Kidney epithelial cell (primary cell): ENCODE measurements around the gene ADARB1. TPM values are rescaled to one million over a fixed set of nuclear protein-coding genes. Genes with fewer than 3 reads are reported as not detected.
A peak's percentile ranks its signal among the peaks of the same experiment; 100 is the strongest.

ENCODE experiments used
- DNase-seq: peaks from one replicate; pipeline ENCODE4 v3.0.0-alpha.2; 2010; ENCODE audit warnings: low read depth
- H3K27me3 ChIP-seq: 2 replicates; pipeline ENCODE4 v1.6.0; 2011; ENCODE audit warnings: low read length; ENCODE audit not compliant: control insufficient read depth, insufficient read depth
- H3K36me3 ChIP-seq: 2 replicates; pipeline ENCODE4 v1.5.1; 2011; ENCODE audit warnings: low read length; ENCODE audit not compliant: control insufficient read depth, insufficient read depth
- H3K4me3 ChIP-seq: 2 replicates; pipeline ENCODE4 v1.5.1; 2011; ENCODE audit warnings: low read depth, mild to moderate bottlenecking, control low read depth, low read length
- CTCF ChIP-seq: IDR thresholded peaks from 2 replicates; pipeline ENCODE4 v1.5.1; 2011; ENCODE audit warnings: mild to moderate bottlenecking, moderate library complexity, low read length, control low read depth, inconsistent platforms; ENCODE audit not compliant: insufficient read depth, poor library complexity, severe bottlenecking
- total RNA-seq: library from RNA; depleted of rRNA; stranded (reverse); fragments of >200 nt; gene quantifications from 2 replicates; pipeline ENCODE4 v1.2.3, GENCODE V29; 2015

The ADARB1 gene
- total RNA-seq, 1 donor from 2014 or later = 6.9 TPM

GRCh38 chr21:45069711-45070110 lies 4.7 kb upstream of the ADARB1 start:
- Histone ChIP-seq H3K4me3 (no peak overlapping the region), H3K27me3 (no peaks in the 10 kb centered on the region), H3K36me3 (no peaks in the 10 kb centered on the region)
- TF ChIP-seq CTCF = no peak
- DNase-seq = no peak

- DNase-seq = no peak
- no peak for TF ChIP-seq CTCF
Measured at GRCh38 chr21:45071078-45071873, 3.1 kb upstream of the ADARB1 start.

GRCh38 chr21:45071874-45072737 lies 2.3 kb upstream of the ADARB1 start:
- TF ChIP-seq CTCF = no peak
- H3K27me3 ChIP-seq = peaks cover 6% of the 10 kb centered on the region
- no peak for DNase-seq
- H3K4me3 ChIP-seq = no peak overlapping the region
- H3K36me3 ChIP-seq = no peaks in the 10 kb centered on the region

More at GRCh38 chr21:45071078-45071873, 3.1 kb upstream of the ADARB1 start:
- Histone ChIP-seq H3K27me3 (peaks cover 6% of the 10 kb centered on the region), H3K36me3 (no peaks in the 10 kb centered on the region), H3K4me3 (no peak overlapping the region)

DNA sequence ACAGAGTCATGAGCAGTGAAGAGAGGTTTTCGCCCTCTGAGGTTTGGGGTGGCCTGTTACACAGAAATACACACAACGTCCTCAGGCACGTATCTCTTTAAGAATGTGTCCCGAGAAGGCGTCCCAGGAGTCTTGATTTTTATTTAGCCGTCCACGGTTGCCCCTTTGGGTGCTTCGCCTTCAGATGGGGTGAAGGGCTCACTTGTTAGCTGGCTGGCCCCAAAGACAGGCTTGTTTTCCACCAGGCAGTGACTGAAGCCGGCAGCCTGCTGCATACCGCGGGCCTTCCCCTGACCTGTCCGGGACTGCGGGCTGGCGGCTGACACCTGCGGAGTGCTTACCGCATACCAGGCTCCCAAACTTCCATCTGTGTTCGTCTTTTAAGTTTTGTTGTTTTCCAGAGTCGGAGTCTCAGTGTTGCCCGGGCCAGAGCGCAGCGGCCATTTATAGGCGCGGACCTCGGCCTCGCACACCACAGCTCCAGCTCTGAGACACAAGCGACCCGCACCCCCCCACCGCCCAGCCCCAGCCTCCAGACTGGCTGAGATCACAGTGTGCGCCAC lies 1.6 kb upstream of the ADARB1 start:
- DNase-seq = no peak
- peaks cover 6% of the 10 kb centered on the region for H3K27me3 ChIP-seq
- no peak for TF ChIP-seq CTCF
- H3K4me3 ChIP-seq = no peak overlapping the region
- H3K36me3 ChIP-seq = no peaks in the 10 kb centered on the region

DNA sequence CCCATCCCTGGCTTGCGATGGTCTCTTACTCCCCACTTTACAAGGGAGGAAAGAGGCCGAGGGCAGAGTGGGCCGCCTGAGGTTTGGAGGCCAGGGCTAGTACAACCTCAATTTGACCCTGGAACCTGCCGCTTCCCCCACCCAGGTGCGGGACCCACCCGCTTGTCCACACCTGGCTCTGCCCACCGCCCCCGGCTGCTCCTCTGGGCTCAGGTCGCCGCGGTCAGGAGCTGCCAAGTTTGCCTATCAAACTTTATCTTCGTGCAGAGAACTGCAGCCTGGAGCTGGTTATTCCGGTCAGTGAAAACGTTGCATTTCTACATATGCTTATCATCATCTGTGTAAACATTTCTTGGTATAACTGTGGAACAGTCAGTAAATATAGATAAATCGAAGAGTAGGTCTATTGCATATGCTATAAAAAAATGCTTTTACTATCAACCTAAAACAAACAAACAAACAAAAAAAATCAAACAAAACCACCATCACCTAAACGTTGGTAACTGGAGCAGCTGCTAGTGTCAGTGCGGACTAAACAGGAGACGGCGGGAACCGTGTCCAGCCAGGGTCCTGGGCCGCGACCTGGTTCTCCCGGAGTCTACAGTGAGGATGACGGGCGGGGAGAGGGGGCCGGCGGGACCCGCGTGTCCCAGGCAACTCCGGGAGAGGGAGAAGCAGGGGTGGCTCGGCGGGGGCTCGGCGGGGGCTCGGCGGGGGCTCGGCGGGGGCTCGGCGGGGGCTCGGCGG lies 906 bp upstream of the ADARB1 start:
- Histone ChIP-seq H3K4me3 (peak overlapping the region; percentile 82), H3K27me3 (peaks cover 6% of the 10 kb centered on the region), H3K36me3 (no peaks in the 10 kb centered on the region)
- no peak for DNase-seq
- no peak for TF ChIP-seq CTCF
